ENCODE results near the gene PIP. TPM values are rescaled to one million over a fixed set of nuclear protein-coding genes. Genes with fewer than 3 reads are reported as not detected.
"Not testable (repeated sequence)": the region's sequence is repeated elsewhere in the genome, so short reads cannot be mapped to it uniquely, and the experiment has no call there.

Gene PIP
- total RNA-seq, 4 donors from 2014 or later: 6.8 TPM; not detected in 3

DNA sequence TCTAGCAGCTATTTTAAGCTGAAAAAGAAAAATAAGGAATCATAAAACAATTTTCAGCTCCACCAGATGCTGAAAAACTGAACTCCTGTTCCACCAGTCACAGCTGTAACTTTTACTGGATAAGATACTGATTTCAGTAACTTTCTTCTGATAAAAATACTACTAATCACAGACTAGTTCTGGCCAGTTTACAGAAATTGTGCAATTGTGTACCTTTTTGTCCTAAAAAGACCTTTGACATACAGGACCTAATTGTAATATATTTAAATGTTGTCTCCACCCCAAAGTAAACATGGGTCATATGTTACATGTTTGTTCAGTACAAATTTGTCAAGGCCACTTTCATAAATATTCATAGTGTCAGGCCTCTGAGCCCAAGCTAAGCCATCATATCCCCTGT is 27.1 kb upstream of the PIP start:
- Histone ChIP-seq H3K4me1 (no peaks in the 10 kb centered on the region), H3K4me3 (no peak overlapping the region), H3K36me3 (no peaks in the 10 kb centered on the region), H3K9me3 (peaks cover 0 to 39% (median 0%) of the 10 kb centered on the region in 3 donors), H3K27ac (no peak overlapping the region), H3K27me3 (no peaks in the 10 kb centered on the region)
- TF ChIP-seq POLR2AphosphoS5 (IDR thresholded peaks at IDR 0.05) (no peak), EP300 (IDR thresholded peaks at IDR 0.05) (no peak), POLR2A (IDR thresholded peaks at IDR 0.05) (no peak)
- TF ChIP-seq, protein P1, sequence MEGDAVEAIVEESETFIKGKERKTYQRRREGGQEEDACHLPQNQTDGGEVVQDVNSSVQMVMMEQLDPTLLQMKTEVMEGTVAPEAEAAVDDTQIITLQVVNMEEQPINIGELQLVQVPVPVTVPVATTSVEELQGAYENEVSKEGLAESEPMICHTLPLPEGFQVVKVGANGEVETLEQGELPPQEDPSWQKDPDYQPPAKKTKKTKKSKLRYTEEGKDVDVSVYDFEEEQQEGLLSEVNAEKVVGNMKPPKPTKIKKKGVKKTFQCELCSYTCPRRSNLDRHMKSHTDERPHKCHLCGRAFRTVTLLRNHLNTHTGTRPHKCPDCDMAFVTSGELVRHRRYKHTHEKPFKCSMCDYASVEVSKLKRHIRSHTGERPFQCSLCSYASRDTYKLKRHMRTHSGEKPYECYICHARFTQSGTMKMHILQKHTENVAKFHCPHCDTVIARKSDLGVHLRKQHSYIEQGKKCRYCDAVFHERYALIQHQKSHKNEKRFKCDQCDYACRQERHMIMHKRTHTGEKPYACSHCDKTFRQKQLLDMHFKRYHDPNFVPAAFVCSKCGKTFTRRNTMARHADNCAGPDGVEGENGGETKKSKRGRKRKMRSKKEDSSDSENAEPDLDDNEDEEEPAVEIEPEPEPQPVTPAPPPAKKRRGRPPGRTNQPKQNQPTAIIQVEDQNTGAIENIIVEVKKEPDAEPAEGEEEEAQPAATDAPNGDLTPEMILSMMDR (IDR thresholded peaks at IDR 0.05): no peak
- ATAC-seq: no peak

DNA sequence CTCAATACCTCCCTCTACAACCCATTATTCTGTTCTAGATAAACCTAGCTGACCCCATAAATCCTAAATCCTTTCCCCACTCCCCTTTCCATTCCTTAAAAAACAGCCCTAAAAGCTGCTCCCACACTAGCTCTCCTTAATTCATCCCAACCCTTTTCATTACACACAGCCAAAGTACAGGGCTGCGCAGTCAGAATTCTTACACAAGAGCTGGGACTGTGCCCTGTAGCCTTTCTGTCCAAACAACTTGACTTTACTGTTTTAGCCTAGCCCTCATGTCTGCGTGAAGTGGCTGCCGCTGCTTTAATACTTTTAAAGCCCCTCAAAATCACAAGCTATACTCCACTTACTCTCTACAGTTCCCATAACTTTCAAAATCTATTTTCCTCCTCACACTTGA is 23.9 kb upstream of the PIP start:
- WGBS, 2 donors (ENCODE audit: low coverage in 1 of 2): 89 to 100% methylated on average over 3 of the region's 3 CpGs

DNA sequence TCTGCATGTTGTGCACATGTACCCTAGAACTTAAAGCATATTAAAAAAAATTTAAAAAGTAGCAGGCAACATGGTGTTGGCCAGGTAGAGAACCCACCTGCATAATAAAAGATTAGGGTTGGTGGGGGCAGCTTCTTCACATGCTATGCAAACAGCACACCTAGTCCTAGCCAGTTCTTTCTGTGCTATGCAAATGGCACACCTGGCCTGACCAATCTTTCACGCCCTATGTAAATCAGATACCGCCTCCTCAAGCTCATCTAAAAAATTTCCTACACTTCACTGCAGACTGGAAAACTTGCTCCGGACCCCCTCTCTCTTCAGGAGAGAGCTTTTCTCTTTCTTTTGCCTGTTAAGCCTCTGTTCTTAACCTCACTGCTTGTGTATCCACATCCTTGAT is 14.5 kb upstream of the PIP start:
- no peaks in the 10 kb centered on the region for H3K4me1 ChIP-seq
- H3K4me3 ChIP-seq: no peak overlapping the region
- TF ChIP-seq, protein P1 (IDR thresholded peaks at IDR 0.05): no peak
- peaks cover 0 to 12% (median 0%) of the 10 kb centered on the region in 3 donors for H3K9me3 ChIP-seq
- WGBS, 2 donors (ENCODE audit: low coverage in 1 of 2): 86 to 95% methylated on average over 3 of the region's 3 CpGs
- no peaks in the 10 kb centered on the region for H3K27me3 ChIP-seq
- ATAC-seq: no peak
- H3K36me3 ChIP-seq: no peaks in the 10 kb centered on the region
- no peak overlapping the region for H3K27ac ChIP-seq

More for the DNA sequence above, 23.9 kb upstream of the PIP start:
- H3K36me3 ChIP-seq, H3K4me3 ChIP-seq, H3K4me1 ChIP-seq, H3K27ac ChIP-seq, ATAC-seq, H3K27me3 ChIP-seq: not testable (repeated sequence)
- H3K9me3 ChIP-seq: peaks cover 0 to 29% (median 0%) of the 10 kb centered on the region in 3 donors

DNA sequence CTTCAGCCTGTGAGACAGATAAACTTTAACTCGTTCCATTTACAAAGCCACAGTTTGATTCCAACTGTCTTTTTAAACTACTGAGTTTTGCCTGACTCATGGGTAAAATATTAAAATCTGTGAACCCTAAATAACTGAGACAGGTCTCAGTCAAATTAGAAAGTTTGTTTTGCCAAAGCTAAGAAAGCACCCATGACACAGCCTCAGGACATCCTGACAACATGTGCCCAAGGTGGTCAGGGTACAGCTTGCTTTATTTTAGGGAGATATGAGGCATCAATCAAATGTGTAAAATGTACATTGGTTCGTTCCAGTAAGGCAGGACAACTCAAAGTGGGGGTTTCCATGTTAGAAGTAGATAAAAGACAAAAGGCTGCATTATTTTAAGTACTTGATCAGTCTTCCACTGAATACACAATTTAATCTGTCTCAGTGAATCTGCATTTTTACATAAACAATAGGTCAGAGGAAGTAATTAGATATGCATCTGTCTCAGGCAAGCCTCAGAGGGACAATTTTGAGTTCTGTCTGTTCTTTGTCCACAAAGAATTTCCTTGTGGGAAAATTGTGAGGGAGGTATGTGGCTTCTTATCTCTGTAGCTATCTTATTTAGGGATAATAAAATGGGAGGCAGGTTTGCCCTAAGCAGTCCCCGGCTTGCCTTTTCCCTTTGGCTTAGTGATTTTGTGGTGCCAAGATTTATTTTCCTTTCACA is 11.0 kb upstream of the PIP start:
- H3K36me3 ChIP-seq: no peaks in the 10 kb centered on the region
- TF ChIP-seq POLR2AphosphoS5 (IDR thresholded peaks at IDR 0.05): no peak
- WGBS, 2 donors (ENCODE audit: low coverage in 1 of 2): 44 to 58% methylated on average over 2 to 3 of the region's 3 CpGs
- ATAC-seq: no peak
- H3K4me3 ChIP-seq: no peak overlapping the region
- H3K4me1 ChIP-seq: no peaks in the 10 kb centered on the region
- no peaks in the 10 kb centered on the region for H3K27me3 ChIP-seq
- H3K27ac ChIP-seq: no peak overlapping the region
- H3K9me3 ChIP-seq: peaks cover 0 to 31% (median 0%) of the 10 kb centered on the region in 3 donors

DNA sequence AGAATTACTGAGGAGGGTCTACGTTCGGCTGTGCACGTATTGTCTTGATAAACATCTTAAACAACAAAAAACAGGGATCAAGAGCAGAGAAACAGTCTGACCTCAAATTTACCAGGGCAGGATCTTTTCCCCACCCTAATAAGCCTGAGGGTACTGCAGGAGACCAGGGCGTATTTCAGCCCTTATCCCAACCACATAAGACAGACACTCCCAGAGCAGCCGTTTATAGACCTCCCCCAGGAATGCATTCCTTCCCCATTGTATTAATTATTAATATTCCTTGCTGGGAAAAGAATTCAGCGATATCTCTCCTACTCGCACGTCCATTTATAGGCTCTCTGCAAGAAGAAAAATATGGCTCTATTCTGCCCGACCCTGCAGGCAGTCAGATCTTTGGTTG is 8.6 kb upstream of the PIP start:
- ATAC-seq, H3K36me3 ChIP-seq, H3K27me3 ChIP-seq, H3K27ac ChIP-seq, H3K4me1 ChIP-seq, H3K4me3 ChIP-seq: not testable (repeated sequence)
- H3K9me3 ChIP-seq: peaks cover 0 to 31% (median 0%) of the 10 kb centered on the region in 3 donors
- 92 to 98% methylated on average over 5 to 9 of the region's 9 CpGs for WGBS, 2 donors (ENCODE audit: low coverage in 1 of 2)

DNA sequence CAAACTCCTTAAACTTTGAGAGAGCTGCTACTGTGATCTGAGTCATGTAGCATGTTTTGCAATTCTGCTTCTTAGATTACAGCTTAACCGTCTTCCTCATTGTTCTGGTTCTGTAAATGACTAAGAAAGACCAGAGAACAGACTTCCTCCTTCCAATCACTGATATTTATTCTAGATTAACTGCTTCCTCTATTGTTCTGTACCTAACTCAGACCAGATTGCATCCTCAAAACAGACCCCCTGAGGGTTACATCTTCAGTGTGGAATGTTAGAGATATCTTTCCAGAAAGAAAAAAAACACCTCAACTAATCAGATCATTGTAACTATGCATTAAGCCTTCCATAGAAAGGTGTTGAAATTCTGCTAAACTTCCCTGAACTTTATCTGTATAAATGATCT is 5.7 kb upstream of the PIP start:
- no peak overlapping the region for H3K27ac ChIP-seq
- H3K36me3 ChIP-seq: no peaks in the 10 kb centered on the region
- TF ChIP-seq POLR2A (IDR thresholded peaks at IDR 0.05): no peak
- TF ChIP-seq, protein P1 (IDR thresholded peaks at IDR 0.05): no peak
- TF ChIP-seq EP300 (IDR thresholded peaks at IDR 0.05): no peak
- TF ChIP-seq POLR2AphosphoS5 (IDR thresholded peaks at IDR 0.05): no peak
- no peak for ATAC-seq
- H3K9me3 ChIP-seq: peaks cover 0 to 31% (median 0%) of the 10 kb centered on the region in 3 donors
- no peaks in the 10 kb centered on the region for H3K27me3 ChIP-seq
- no peak overlapping the region for H3K4me3 ChIP-seq
- WGBS, 2 donors (ENCODE audit: low coverage in 1 of 2): 38 to 82% methylated on average over 1 of the region's 1 CpG
- H3K4me1 ChIP-seq: no peaks in the 10 kb centered on the region

Measured in gastroesophageal sphincter (tissue), 4 donors.